Mesodermal cell (in vitro differentiated cells): ENCODE data around the gene EP300.
"Not testable (repeated sequence)": the region's sequence is repeated elsewhere in the genome, so short reads cannot be mapped to it uniquely, and the experiment has no call there.

Experiments
- H3K27ac ChIP-seq: 2 replicates; pipeline ENCODE4 v1.7.0; 2013; ENCODE audit warnings: mild to moderate bottlenecking, low read depth, low read length, moderate library complexity; ENCODE audit not compliant: severe bottlenecking
- H3K36me3 ChIP-seq: 2 replicates; pipeline ENCODE4 v1.7.1; 2013; ENCODE audit warnings: mild to moderate bottlenecking, low read length, moderate library complexity; ENCODE audit not compliant: control insufficient read depth, insufficient read depth
- H3K4me1 ChIP-seq: one replicate; pipeline ENCODE4 v1.7.1; 2013; ENCODE audit warnings: mild to moderate bottlenecking, low read length; ENCODE audit not compliant: insufficient read depth, control insufficient read depth, poor library complexity, severe bottlenecking
- H3K4me3 ChIP-seq: 2 replicates; pipeline ENCODE4 v1.7.0; 2013; ENCODE audit warnings: low read length, control low read depth, mild to moderate bottlenecking; ENCODE audit not compliant: insufficient read depth, poor library complexity, severe bottlenecking; ENCODE audit errors: extremely low read depth
- H3K9me3 ChIP-seq: 2 replicates; pipeline ENCODE4 v1.7.1; 2013; ENCODE audit warnings: mild to moderate bottlenecking, low read length, moderate library complexity; ENCODE audit not compliant: control insufficient read depth
- WGBS, 2 experiments: methylation state at CpG; one replicate each; pipeline ENCODE4 v1.1.5; 2013; ENCODE audit warnings: missing lambda C conversion rate in 2 of 2; ENCODE audit not compliant: insufficient coverage in 2 of 2; 5-methylcytosine and 5-hydroxymethylcytosine counted together

The EP300 gene

GRCh38 chr22:41152902-41153301 is 60.5 kb downstream of the EP300 start:
- no peak overlapping the region for H3K27ac ChIP-seq
- 95 to 100% methylated on average over 6 to 7 of the region's 7 CpGs for WGBS, 2 experiments
- H3K4me1 ChIP-seq, result no peaks in the 10 kb centered on the region
- no peak overlapping the region for H3K4me3 ChIP-seq
- peaks cover 99% of the 10 kb centered on the region for H3K36me3 ChIP-seq
- no peaks in the 10 kb centered on the region for H3K9me3 ChIP-seq

GRCh38 chr22:41157083-41157482 is 64.7 kb downstream of the EP300 start:
- 91 to 92% methylated on average over 4 of the region's 4 CpGs for WGBS, 2 experiments
- H3K4me3 ChIP-seq, result no peak overlapping the region
- no peak overlapping the region for H3K27ac ChIP-seq
- H3K36me3 ChIP-seq, result peaks cover 99% of the 10 kb centered on the region
- H3K4me1 ChIP-seq, result no peaks in the 10 kb centered on the region
- no peaks in the 10 kb centered on the region for H3K9me3 ChIP-seq

GRCh38 chr22:41169157-41169556 is 76.8 kb downstream of the EP300 start:
- Histone ChIP-seq H3K9me3 (no peaks in the 10 kb centered on the region), H3K27ac (no peak overlapping the region), H3K4me1 (no peaks in the 10 kb centered on the region), H3K4me3 (no peak overlapping the region), H3K36me3 (peaks cover 93% of the 10 kb centered on the region)
- WGBS, 2 experiments, result 97% methylated on average over 5 of the region's 8 CpGs; no CpG with 5 or more reads in 1 of the 2 experiments

- 60 to 100% methylated on average over 1 of the region's 3 CpGs for WGBS, 2 experiments
- Histone ChIP-seq H3K36me3 (peaks cover 96% of the 10 kb centered on the region), H3K4me3 (no peak overlapping the region), H3K27ac (no peak overlapping the region), H3K9me3 (no peaks in the 10 kb centered on the region), H3K4me1 (no peaks in the 10 kb centered on the region)
Measured at GRCh38 chr22:41171996-41172395, 79.6 kb downstream of the EP300 start.

- Histone ChIP-seq H3K27ac (peak overlapping the region; percentile 5), H3K36me3 (peaks cover 97% of the 10 kb centered on the region), H3K4me1 (no peaks in the 10 kb centered on the region), H3K9me3 (no peaks in the 10 kb centered on the region), H3K4me3 (no peak overlapping the region)
- 95 to 100% methylated on average over 2 of the region's 2 CpGs for WGBS, 2 experiments
Measured at GRCh38 chr22:41175546-41175945, 83.2 kb downstream of the EP300 start.

GRCh38 chr22:41177040-41177621 is 84.7 kb downstream of the EP300 start:
- H3K9me3 ChIP-seq, result no peaks in the 10 kb centered on the region
- H3K36me3 ChIP-seq, result peaks cover 85% of the 10 kb centered on the region
- 93 to 98% methylated on average over 13 to 14 of the region's 15 CpGs for WGBS, 2 experiments
- H3K27ac ChIP-seq, result no peak overlapping the region
- no peaks in the 10 kb centered on the region for H3K4me1 ChIP-seq
- H3K4me3 ChIP-seq, result no peak overlapping the region

GRCh38 chr22:41177622-41178424 is 85.4 kb downstream of the EP300 start:
- no peaks in the 10 kb centered on the region for H3K9me3 ChIP-seq
- WGBS, 2 experiments, result 95 to 98% methylated on average over 7 of the region's 9 CpGs
- no peak overlapping the region for H3K4me3 ChIP-seq
- no peak overlapping the region for H3K27ac ChIP-seq
- peaks cover 78% of the 10 kb centered on the region for H3K36me3 ChIP-seq
- no peaks in the 10 kb centered on the region for H3K4me1 ChIP-seq

GRCh38 chr22:41178425-41178975 is 86.1 kb downstream of the EP300 start:
- Histone ChIP-seq H3K4me1 (no peaks in the 10 kb centered on the region), H3K4me3 (no peak overlapping the region), H3K9me3 (no peaks in the 10 kb centered on the region), H3K27ac (no peak overlapping the region), H3K36me3 (peaks cover 71% of the 10 kb centered on the region)
- 98 to 100% methylated on average over 5 of the region's 8 CpGs for WGBS, 2 experiments

- H3K27ac ChIP-seq, H3K4me1 ChIP-seq, H3K4me3 ChIP-seq, H3K9me3 ChIP-seq: not testable (repeated sequence)
- WGBS, 2 experiments, result 94 to 95% methylated on average over 2 of the region's 6 CpGs
- peaks cover 53% of the 10 kb centered on the region for H3K36me3 ChIP-seq
Measured at GRCh38 chr22:41180362-41180761, 88.0 kb downstream of the EP300 start.

GRCh38 chr22:41180926-41181325 is 88.5 kb downstream of the EP300 start:
- WGBS, 2 experiments, result 100% methylated on average over 3 of the region's 3 CpGs
- H3K4me3 ChIP-seq, result no peak overlapping the region
- no peaks in the 10 kb centered on the region for H3K4me1 ChIP-seq
- peak overlapping the region; percentile 67 for H3K27ac ChIP-seq
- H3K36me3 ChIP-seq, result peaks cover 47% of the 10 kb centered on the region
- H3K9me3 ChIP-seq, result no peaks in the 10 kb centered on the region
